Keratinocyte (primary cell): ENCODE results near the gene MYO9A. TPM values are rescaled to one million over a fixed set of nuclear protein-coding genes. Genes with fewer than 3 reads are reported as not detected.

ENCODE experiments used
- DNase-seq: peaks from one replicate; pipeline ENCODE4 v3.0.0-alpha.2; 2011; ENCODE audit warnings: low read depth, missing footprints, low spot score
- FAIRE-seq: peaks from 2 replicates; lab custom pipeline; 2011; peaks lifted over from hg19 to GRCh38; lab: Jason Lieb, UNC
- H2AFZ ChIP-seq: 2 replicates; pipeline ENCODE4 v1.6.0; 2012; ENCODE audit warnings: low read length, control low read depth, inconsistent platforms; ENCODE audit not compliant: control insufficient read depth
- H3K27ac ChIP-seq: 2 replicates; pipeline ENCODE4 v1.5.1; 2011; ENCODE audit warnings: low read length; ENCODE audit not compliant: control insufficient read depth, insufficient read depth
- H3K27me3 ChIP-seq: 3 replicates; pipeline ENCODE4 v1.6.0; 2011; ENCODE audit warnings: low read length; ENCODE audit not compliant: control insufficient read depth, insufficient read depth; ENCODE audit errors: extremely low read depth
- H3K36me3 ChIP-seq, 2 experiments: 2 replicates in 1 of 2; 3 replicates in 1 of 2; pipeline ENCODE4 v1.5.1; 2011; ENCODE audit warnings: low read length in 2 of 2, mild to moderate bottlenecking in 1 of 2; ENCODE audit not compliant: control insufficient read depth in 2 of 2, insufficient read depth in 2 of 2; ENCODE audit errors: extremely low read depth in 1 of 2
- H3K4me1 ChIP-seq: 3 replicates; pipeline ENCODE4 v1.5.1; 2011; ENCODE audit warnings: low read length; ENCODE audit not compliant: control insufficient read depth, insufficient read depth; ENCODE audit errors: extremely low read depth
- H3K4me2 ChIP-seq: 3 replicates; pipeline ENCODE4 v1.6.0; 2011; ENCODE audit warnings: low read depth, low read length; ENCODE audit not compliant: control insufficient read depth, insufficient read depth; ENCODE audit errors: extremely low read depth
- H3K4me3 ChIP-seq, 3 experiments: fragments of 200-600 bp in 1 of 3; sonication (generic) in 1 of 3; 2 replicates in 2 of 3; 3 replicates in 1 of 3; pipeline ENCODE4 v1.5.1; 2011 to 2016; ENCODE audit warnings: low read length in 3 of 3, mild to moderate bottlenecking in 3 of 3, control low read depth in 2 of 3, inconsistent platforms in 1 of 3, low read depth in 1 of 3, mixed read lengths in 1 of 3, mixed run types in 1 of 3, moderate library complexity in 1 of 3; ENCODE audit not compliant: control insufficient read depth in 2 of 3, insufficient read depth in 2 of 3; ENCODE audit errors: extremely low read depth in 1 of 3
- H3K79me2 ChIP-seq: 2 replicates; pipeline ENCODE4 v1.6.0; 2012; ENCODE audit warnings: low read length; ENCODE audit not compliant: control insufficient read depth, insufficient read depth
- H3K9ac ChIP-seq: 3 replicates; pipeline ENCODE4 v1.6.0; 2011; ENCODE audit warnings: low read length; ENCODE audit not compliant: control insufficient read depth, insufficient read depth; ENCODE audit errors: extremely low read depth
- H3K9me1 ChIP-seq: 3 replicates; pipeline ENCODE4 v1.6.0; 2011; ENCODE audit warnings: low read length; ENCODE audit not compliant: control insufficient read depth, insufficient read depth; ENCODE audit errors: extremely low read depth
- H3K9me3 ChIP-seq: 2 replicates; pipeline ENCODE4 v1.5.1; 2012; ENCODE audit warnings: low read depth, low read length; ENCODE audit not compliant: control insufficient read depth
- H4K20me1 ChIP-seq: 3 replicates; pipeline ENCODE4 v1.6.0; 2011; ENCODE audit warnings: low read length; ENCODE audit not compliant: control insufficient read depth, insufficient read depth; ENCODE audit errors: extremely low read depth
- EZH2 ChIP-seq: IDR thresholded peaks from one replicate; pipeline ENCODE4 v1.6.1; 2012; ENCODE audit warnings: inconsistent platforms, mild to moderate bottlenecking, low read length, moderate library complexity
- dilution Hi-C: fragments of 300-500 bp; cut with MboI; formaldehyde crosslinking; loops from one replicate; pipeline ENCODE4 v1.7.0; 2020; ENCODE audit warnings: low sequenced_read_pairs; ENCODE audit not compliant: extremely low pct_ligation_motif_present
- polyA plus RNA-seq, 5 experiments: library from polyadenylated mRNA; depleted of rRNA in 3 of 5; stranded (reverse) in 3 of 5; stranded (forward) in 1 of 5; unstranded in 1 of 5; fragments of >200 nt; gene quantifications; 1 replicate in 1 of 5; 2 replicates in 3 of 5; 3 replicates in 1 of 5; pipeline versions ENCODE4 v1.2.1 to v1.2.3, GENCODE V29; 2011 to 2012; ENCODE audit warnings: missing spikeins in 2 of 5, low read depth in 1 of 5, low replicate concordance in 1 of 5
- TF ChIP-seq, protein P1 (sequence below), 3 experiments: IDR thresholded peaks in 1 of 3; conservative IDR thresholded peaks in 1 of 3; optimal IDR thresholded peaks in 1 of 3; 2 replicates in 2 of 3; 3 replicates in 1 of 3; pipeline versions ENCODE3 to v1.5.1; 2011; ENCODE audit warnings: low read length in 3 of 3, mild to moderate bottlenecking in 3 of 3, moderate library complexity in 2 of 3, control low read depth in 1 of 3, inconsistent platforms in 1 of 3; ENCODE audit not compliant: insufficient read depth in 2 of 3; ENCODE audit errors: extremely low read depth in 1 of 3

Gene MYO9A
- polyA plus RNA-seq, 1 donor (not counting 4 experiments of a cell fraction or from before 2014, with no cell fraction given) = 10.6 TPM

DNA sequence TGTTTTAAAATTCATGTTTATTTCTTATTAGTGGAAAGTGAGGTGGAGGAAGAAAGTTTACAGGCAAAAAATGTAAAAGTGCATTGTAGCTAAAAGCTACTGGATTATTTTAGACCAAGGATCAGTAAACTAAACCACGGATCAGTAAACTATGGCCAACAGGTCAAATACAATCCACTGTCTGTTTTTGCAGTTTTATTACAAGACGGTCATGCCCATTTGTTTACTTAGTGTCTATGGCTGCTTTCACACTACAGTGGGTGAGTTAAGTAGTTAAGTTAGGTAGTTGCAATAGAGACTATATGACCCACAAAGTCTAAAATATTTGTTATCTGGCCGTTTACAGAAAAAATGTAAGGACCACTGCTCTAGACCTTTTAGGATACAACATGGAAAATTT is 225.6 kb downstream of the MYO9A start:
- dilution Hi-C loops = no loop called here
- Histone ChIP-seq H3K4me2 (no peak overlapping the region), H3K36me3 (peaks cover 0 to 3% of the 10 kb centered on the region in 2 experiments), H3K4me1 (no peaks in the 10 kb centered on the region), H3K4me3 (no peak overlapping the region), H3K9me1 (no peaks in the 10 kb centered on the region), H2AFZ (no peak overlapping the region), H3K9me3 (no peaks in the 10 kb centered on the region), H3K27me3 (no peaks in the 10 kb centered on the region), H3K9ac (no peak overlapping the region), H3K79me2 (no peaks in the 10 kb centered on the region), H3K27ac (no peak overlapping the region), H4K20me1 (no peaks in the 10 kb centered on the region)
- TF ChIP-seq, protein P1, sequence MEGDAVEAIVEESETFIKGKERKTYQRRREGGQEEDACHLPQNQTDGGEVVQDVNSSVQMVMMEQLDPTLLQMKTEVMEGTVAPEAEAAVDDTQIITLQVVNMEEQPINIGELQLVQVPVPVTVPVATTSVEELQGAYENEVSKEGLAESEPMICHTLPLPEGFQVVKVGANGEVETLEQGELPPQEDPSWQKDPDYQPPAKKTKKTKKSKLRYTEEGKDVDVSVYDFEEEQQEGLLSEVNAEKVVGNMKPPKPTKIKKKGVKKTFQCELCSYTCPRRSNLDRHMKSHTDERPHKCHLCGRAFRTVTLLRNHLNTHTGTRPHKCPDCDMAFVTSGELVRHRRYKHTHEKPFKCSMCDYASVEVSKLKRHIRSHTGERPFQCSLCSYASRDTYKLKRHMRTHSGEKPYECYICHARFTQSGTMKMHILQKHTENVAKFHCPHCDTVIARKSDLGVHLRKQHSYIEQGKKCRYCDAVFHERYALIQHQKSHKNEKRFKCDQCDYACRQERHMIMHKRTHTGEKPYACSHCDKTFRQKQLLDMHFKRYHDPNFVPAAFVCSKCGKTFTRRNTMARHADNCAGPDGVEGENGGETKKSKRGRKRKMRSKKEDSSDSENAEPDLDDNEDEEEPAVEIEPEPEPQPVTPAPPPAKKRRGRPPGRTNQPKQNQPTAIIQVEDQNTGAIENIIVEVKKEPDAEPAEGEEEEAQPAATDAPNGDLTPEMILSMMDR (optimal IDR thresholded peaks at IDR 0.05 in 1 of 3, IDR thresholded peaks at IDR 0.05 in 1 of 3, conservative IDR thresholded peaks at IDR 0.05 in 1 of 3; ENCODE audit: extremely low read depth in 1 of 3, insufficient read depth in 2 of 3, low read length in 3 of 3) = no peak
- TF ChIP-seq EZH2 = no peak
- FAIRE-seq = no peak
- no peak for DNase-seq

DNA sequence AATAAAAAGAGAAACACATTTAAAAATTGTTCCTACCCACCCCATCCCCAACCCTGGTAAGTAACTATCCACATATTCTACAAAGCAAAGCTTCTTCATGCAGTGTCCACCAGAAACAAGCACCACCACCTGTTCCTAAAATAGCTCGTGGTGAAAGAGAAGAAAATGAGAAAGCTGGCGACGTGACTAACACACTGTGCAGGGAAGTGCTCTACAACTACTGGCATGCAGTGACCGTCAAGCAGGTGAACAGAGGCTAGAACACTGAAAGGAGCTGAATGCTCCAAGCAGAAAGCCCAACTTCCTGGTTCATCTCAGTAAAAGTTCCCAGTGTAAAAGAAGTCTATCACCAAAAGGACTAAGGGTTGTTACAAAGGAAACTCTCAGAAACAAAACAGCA is 226.9 kb downstream of the MYO9A start:
- no peaks in the 10 kb centered on the region for H3K4me1 ChIP-seq
- no peak overlapping the region for H3K9ac ChIP-seq
- no peak for TF ChIP-seq EZH2
- TF ChIP-seq, protein P1 (optimal IDR thresholded peaks at IDR 0.05 in 1 of 3, IDR thresholded peaks at IDR 0.05 in 1 of 3, conservative IDR thresholded peaks at IDR 0.05 in 1 of 3; ENCODE audit: extremely low read depth in 1 of 3, insufficient read depth in 2 of 3, low read length in 3 of 3) = no peak
- H3K79me2 ChIP-seq = no peaks in the 10 kb centered on the region
- no peaks in the 10 kb centered on the region for H3K9me1 ChIP-seq
- H3K4me2 ChIP-seq = no peak overlapping the region
- H3K4me3 ChIP-seq = no peak overlapping the region
- H3K27me3 ChIP-seq = no peaks in the 10 kb centered on the region
- no peak for FAIRE-seq
- DNase-seq = no peak
- no peak overlapping the region for H3K27ac ChIP-seq
- dilution Hi-C loops = no loop called here
- no peak overlapping the region for H2AFZ ChIP-seq
- peaks cover 0 to 3% of the 10 kb centered on the region in 2 experiments for H3K36me3 ChIP-seq
- no peaks in the 10 kb centered on the region for H3K9me3 ChIP-seq
- H4K20me1 ChIP-seq = no peaks in the 10 kb centered on the region
